ENCODE data around the gene VSNL1.

DNA sequence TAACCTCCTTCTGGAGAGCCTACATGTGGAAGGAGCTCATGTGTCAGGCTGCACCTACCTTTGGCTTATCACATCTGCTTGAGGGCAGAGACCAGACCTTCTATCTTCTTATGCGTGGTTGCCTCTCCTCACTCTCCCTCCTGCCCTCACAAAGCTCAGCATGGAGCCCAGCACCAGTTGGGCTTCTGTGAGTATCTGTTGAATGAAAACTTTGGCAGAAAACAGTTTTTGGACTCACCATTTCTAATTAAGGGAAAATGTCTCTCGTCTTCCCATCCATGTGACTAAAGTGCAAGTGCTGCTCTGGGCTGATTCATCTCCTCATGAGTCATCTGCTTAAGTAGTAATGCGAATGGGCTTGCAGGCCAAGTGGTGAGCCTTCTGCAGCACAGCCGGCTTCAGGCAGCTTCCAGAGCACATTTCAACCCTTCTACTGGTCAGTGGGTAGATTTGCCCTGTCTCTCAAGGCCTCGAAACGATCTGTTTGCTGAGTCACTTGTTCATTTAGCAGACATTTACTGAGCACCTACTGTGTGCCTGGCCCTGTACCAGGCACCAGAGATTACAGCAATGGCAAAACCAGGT is 102.6 kb downstream of the VSNL1 start:
- TF ChIP-seq EZH2phosphoT487 (IDR thresholded peaks at IDR 0.05; ENCODE audit: insufficient read depth, low read depth): no peak
- no peak for TF ChIP-seq EZH2 (IDR thresholded peaks at IDR 0.05; ENCODE audit: insufficient read depth, poor library complexity, severe bottlenecking)

Data from GM23248 (cell line).